IMR-90 (cell line): Measurements from ENCODE around the gene UVSSA. TPM values are rescaled to one million over a fixed set of nuclear protein-coding genes. Genes with fewer than 3 reads are reported as not detected.

ENCODE experiments used
- ATAC-seq: fragments of 200-7000 bp; cut with Tn5 transposase; 2 replicates; pipeline ENCODE4 v1.9.1; 2020; ENCODE audit warnings: low read depth, mild to moderate bottlenecking, moderate library complexity
- BruUV-seq: library from RNA; stranded (reverse); fragments of 400-500 nt; replicated peaks from 2 replicates; lab custom pipeline; 2021; lab: Mats Ljungman, UMichigan
- CTCF ChIA-PET: fragments of 300-600 bp; formaldehyde crosslinking; extraction: SDS; loops from one replicate; lab custom pipeline; 2021; ENCODE audit warnings: antibody characterized with exemption; lab: Yijun Ruan, JAX
- POLR2A ChIA-PET: fragments of 300-600 bp; sonication (Branson Sonifier 250); formaldehyde crosslinking; loops from one replicate; lab custom pipeline; 2022; ENCODE audit warnings: antibody characterized with exemption; ENCODE audit not compliant: unreplicated experiment; lab: Charles Lee
- DNase-seq: peaks from one replicate; pipeline ENCODE4 v3.0.0; 2013
- H2AFZ ChIP-seq: replicated peaks from 2 replicates; pipeline ENCODE3; 2013; ENCODE audit warnings: low read length, mild to moderate bottlenecking; ENCODE audit not compliant: poor library complexity
- H2AK5ac ChIP-seq: 2 replicates; pipeline ENCODE4 v1.6.1; 2013; ENCODE audit warnings: low read depth, low read length, inconsistent platforms
- H2AK9ac ChIP-seq: replicated peaks from 2 replicates; pipeline ENCODE3; 2013; ENCODE audit warnings: mild to moderate bottlenecking, low read depth, low read length, moderate library complexity; ENCODE audit not compliant: poor library complexity
- H2BK120ac ChIP-seq: 2 replicates; pipeline ENCODE4 v1.6.1; 2013; ENCODE audit warnings: low read depth, low read length, inconsistent platforms
- H2BK15ac ChIP-seq: 3 replicates; pipeline ENCODE4 v1.6.1; 2013; ENCODE audit warnings: low read depth, low read length, inconsistent platforms
- H2BK20ac ChIP-seq: 2 replicates; pipeline ENCODE4 v1.6.1; 2013; ENCODE audit warnings: low read depth, mild to moderate bottlenecking, inconsistent platforms, low read length, moderate library complexity
- H2BK5ac ChIP-seq: 2 replicates; pipeline ENCODE4 v1.6.1; 2013; ENCODE audit warnings: mild to moderate bottlenecking, low read depth, low read length, inconsistent platforms; ENCODE audit not compliant: poor library complexity, severe bottlenecking
- H3K14ac ChIP-seq: replicated peaks from 2 replicates; pipeline ENCODE4 v1.6.1; 2013; ENCODE audit warnings: low read depth, low read length, inconsistent platforms
- H3K18ac ChIP-seq: 2 replicates; pipeline ENCODE4 v1.6.1; 2013; ENCODE audit warnings: low read depth, low read length, control low read depth
- H3K23ac ChIP-seq: 2 replicates; pipeline ENCODE4 v1.6.1; 2013; ENCODE audit warnings: low read depth, low read length, inconsistent platforms
- H3K27ac ChIP-seq: 2 replicates; pipeline ENCODE4 v1.5.1; 2013; ENCODE audit warnings: mild to moderate bottlenecking, control low read depth, low read length; ENCODE audit not compliant: insufficient read depth
- H3K27me3 ChIP-seq: 2 replicates; pipeline ENCODE4 v1.6.1; 2013; ENCODE audit warnings: low read length; ENCODE audit not compliant: control insufficient read depth, insufficient read depth
- H3K36me3 ChIP-seq: 2 replicates; pipeline ENCODE4 v1.6.1; 2013; ENCODE audit warnings: low read length, mixed read lengths; ENCODE audit not compliant: control insufficient read depth, insufficient read depth
- H3K4ac ChIP-seq: 2 replicates; pipeline ENCODE4 v1.6.1; 2013; ENCODE audit warnings: low read depth, low read length, inconsistent platforms
- H3K4me1 ChIP-seq: 2 replicates; pipeline ENCODE4 v1.6.1; 2013; ENCODE audit warnings: low read length, mixed read lengths; ENCODE audit not compliant: control insufficient read depth, insufficient read depth
- H3K4me2 ChIP-seq: 2 replicates; pipeline ENCODE4 v1.6.1; 2013; ENCODE audit warnings: low read depth, mild to moderate bottlenecking, control low read depth, low read length, moderate library complexity
- H3K4me3 ChIP-seq: 2 replicates; pipeline ENCODE4 v1.5.1; 2013; ENCODE audit warnings: low read depth, mild to moderate bottlenecking, control low read depth, low read length, moderate library complexity; ENCODE audit not compliant: insufficient read depth
- H3K56ac ChIP-seq: 2 replicates; pipeline ENCODE4 v1.6.1; 2013; ENCODE audit warnings: low read length, inconsistent platforms; ENCODE audit not compliant: insufficient read depth; ENCODE audit errors: extremely low read depth
- H3K79me1 ChIP-seq, 2 experiments: 2 replicates each; pipeline ENCODE4 v1.6.1; 2013; ENCODE audit warnings: low read length in 2 of 2, inconsistent platforms in 1 of 2, low read depth in 1 of 2
- H3K9ac ChIP-seq: 2 replicates; pipeline ENCODE4 v1.6.1; 2013; ENCODE audit warnings: low read depth, low read length, control low read depth
- H3K9me1 ChIP-seq: 2 replicates; pipeline ENCODE4 v1.6.1; 2013; ENCODE audit warnings: low read length, inconsistent platforms; ENCODE audit not compliant: insufficient read depth
- H3K9me3 ChIP-seq: 2 replicates; pipeline ENCODE4 v1.6.1; 2013; ENCODE audit warnings: low read length; ENCODE audit not compliant: control insufficient read depth, insufficient read depth
- H4K20me1 ChIP-seq: 2 replicates; pipeline ENCODE4 v1.6.1; 2013; ENCODE audit warnings: low read length, inconsistent platforms; ENCODE audit not compliant: insufficient read depth
- H4K5ac ChIP-seq: 2 replicates; pipeline ENCODE4 v1.6.1; 2013; ENCODE audit warnings: mild to moderate bottlenecking, low read depth, low read length, control low read depth
- H4K8ac ChIP-seq, 2 experiments: 2 replicates each; pipeline ENCODE4 v1.6.1; 2013; ENCODE audit warnings: low read depth in 2 of 2, low read length in 2 of 2, control low read depth in 1 of 2, inconsistent platforms in 1 of 2
- H4K91ac ChIP-seq: 2 replicates; pipeline ENCODE4 v1.6.1; 2013; ENCODE audit warnings: low read depth, low read length, inconsistent platforms; ENCODE audit not compliant: insufficient read depth
- BHLHE40 ChIP-seq: fragments of 150-350 bp; IDR thresholded peaks from 2 replicates; pipeline ENCODE4 v1.6.1; 2016; ENCODE audit warnings: mild to moderate bottlenecking, low read depth, low read length
- CEBPB ChIP-seq: IDR thresholded peaks from 2 replicates; pipeline ENCODE4 v1.6.1; 2012; ENCODE audit warnings: low read depth, low read length, improper control_type of control experiment
- CHD1 ChIP-seq: IDR thresholded peaks from 2 replicates; pipeline ENCODE4 v1.6.1; 2012; ENCODE audit warnings: low read depth, low read length, improper control_type of control experiment
- FOS ChIP-seq: fragments of 150-350 bp; IDR thresholded peaks from 2 replicates; pipeline ENCODE4 v1.6.1; 2016; ENCODE audit warnings: low read depth, low read length
- MAFK ChIP-seq: IDR thresholded peaks from 2 replicates; pipeline ENCODE4 v1.6.1; 2012; ENCODE audit warnings: low read depth, low read length, improper control_type of control experiment
- MAZ ChIP-seq: IDR thresholded peaks from 2 replicates; pipeline ENCODE4 v1.6.1; 2012; ENCODE audit warnings: low read depth, mild to moderate bottlenecking, low read length, improper control_type of control experiment, moderate library complexity, borderline replicate concordance
- MXI1 ChIP-seq: IDR thresholded peaks from 2 replicates; pipeline ENCODE4 v1.6.1; 2012; ENCODE audit warnings: low read depth, mild to moderate bottlenecking, low read length, moderate library complexity, borderline replicate concordance
- NFE2L2 ChIP-seq: fragments of 150-350 bp; IDR thresholded peaks from 2 replicates; pipeline ENCODE4 v1.6.1; 2016; ENCODE audit warnings: low read depth, mild to moderate bottlenecking, low read length
- POLR2A ChIP-seq: IDR thresholded peaks from 2 replicates; pipeline ENCODE4 v1.6.1; 2012; ENCODE audit warnings: mild to moderate bottlenecking, low read depth, low read length
- RAD21 ChIP-seq: IDR thresholded peaks from 2 replicates; pipeline ENCODE4 v1.6.1; 2012; ENCODE audit warnings: low read length, improper control_type of control experiment
- RCOR1 ChIP-seq: IDR thresholded peaks from 2 replicates; pipeline ENCODE4 v1.6.1; 2012; ENCODE audit warnings: mild to moderate bottlenecking, low read length, improper control_type of control experiment; ENCODE audit not compliant: insufficient replicate concordance
- RFX5 ChIP-seq: IDR thresholded peaks from 2 replicates; pipeline ENCODE4 v1.8.0; 2012; ENCODE audit warnings: low read depth, mild to moderate bottlenecking, low read length, moderate library complexity
- SMC3 ChIP-seq: fragments of 150-350 bp; IDR thresholded peaks from 2 replicates; pipeline ENCODE4 v1.6.1; 2016; ENCODE audit warnings: low read depth, mild to moderate bottlenecking, antibody characterized with exemption, low read length, moderate library complexity
- WGBS, 2 experiments: methylation state at CpG; one replicate each; pipeline versions ENCODE4 v1.1.5 to v1.1.7; 2013; ENCODE audit warnings: missing lambda C conversion rate in 2 of 2; ENCODE audit not compliant: insufficient read length in 1 of 2; ENCODE audit errors: extremely low coverage in 2 of 2; 5-methylcytosine and 5-hydroxymethylcytosine counted together
- dilution Hi-C: fragments of 300-500 bp; cut with HindIII; formaldehyde crosslinking; loops from one replicate; pipeline ENCODE4 v1.14.3; 2018; ENCODE audit warnings: low sequenced_read_pairs; ENCODE audit not compliant: unreplicated experiment
- in situ Hi-C: fragments of 300-500 bp; cut with MboI; formaldehyde crosslinking; loops from 3 replicates; pipeline ENCODE4 v1.14.3; 2019; ENCODE audit warnings: low sequenced_read_pairs, inconsistent platforms, mixed read lengths
- intact Hi-C: fragments of 100-400 bp; cut with micrococcal nuclease; formaldehyde crosslinking; loops from 2 replicates; pipeline ENCODE4 v1.10.0; 2022
- polyA plus RNA-seq, 3 experiments: library from polyadenylated mRNA; depleted of rRNA; stranded (reverse); fragments of >200 nt; gene quantifications; 2 replicates each; pipeline ENCODE4 v1.2.3, GENCODE V29; 2012; ENCODE audit warnings: low replicate concordance in 1 of 3
- total RNA-seq: library from RNA; depleted of rRNA; stranded (reverse); fragments of >200 nt; gene quantifications from 2 replicates; pipeline ENCODE4 v1.2.3, GENCODE V29; 2012
- TF ChIP-seq, protein P1 (sequence below): fragments of 150-350 bp; IDR thresholded peaks from 2 replicates; pipeline ENCODE4 v1.6.1; 2017; ENCODE audit warnings: mild to moderate bottlenecking, antibody characterized with exemption, low read length, low read depth
- TF ChIP-seq, protein P2 (sequence below): fragments of 150-350 bp; IDR thresholded peaks from 2 replicates; pipeline ENCODE4 v1.6.1; 2016; ENCODE audit warnings: low read depth, mild to moderate bottlenecking, low read length, moderate library complexity, borderline replicate concordance
- TF ChIP-seq, protein P3 (sequence below): conservative IDR thresholded peaks from 2 replicates; pipeline ENCODE4 v1.5.1; 2012; ENCODE audit warnings: mild to moderate bottlenecking, low read depth, low read length, improper control_type of control experiment

Gene UVSSA
- total and polyA plus RNA-seq, 2 of the 4 experiments (the other 2 are of a cell fraction): 1.4 to 8.4 TPM

DNA sequence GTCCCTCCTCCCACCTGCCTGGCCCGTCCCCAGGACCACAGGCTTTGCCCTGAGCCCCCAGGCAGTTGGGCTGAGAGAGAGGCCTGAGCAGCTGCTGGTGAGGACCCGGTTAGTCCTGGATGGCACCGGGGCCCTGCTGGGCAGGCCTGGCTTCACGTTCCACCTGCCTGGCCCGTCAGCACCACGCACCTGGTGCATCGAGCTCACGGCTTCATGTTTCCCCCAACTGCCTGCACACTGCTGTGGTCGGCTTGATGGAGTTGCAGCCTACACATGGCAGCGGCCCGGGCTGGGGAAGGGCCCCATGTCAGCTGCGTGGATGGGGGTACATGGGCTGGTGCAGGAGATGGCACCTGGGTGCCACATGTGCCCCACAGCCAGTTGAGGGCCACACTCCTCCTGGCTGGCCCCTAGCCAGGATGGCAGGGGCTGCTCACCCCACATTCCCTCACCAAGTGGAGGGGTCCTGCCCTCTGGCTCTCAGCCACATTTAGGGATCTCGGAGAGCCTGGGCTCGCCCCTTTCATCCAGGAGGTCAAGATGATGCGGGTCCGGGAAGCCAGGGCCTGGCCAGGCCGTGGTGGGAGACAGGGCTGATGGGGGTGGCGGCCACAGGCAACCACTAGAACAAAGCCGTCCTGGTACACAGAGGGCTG, 30.7 kb downstream of the UVSSA start:
- Histone ChIP-seq H2AK5ac (no peak overlapping the region), H3K4ac (no peak overlapping the region), H3K36me3 (peaks cover 23% of the 10 kb centered on the region; the same call in 1 of the 2 replicates), H4K8ac (no peak overlapping the region), H3K27me3 (no peaks in the 10 kb centered on the region), H3K9ac (no peak overlapping the region), H3K18ac (no peak overlapping the region), H2AFZ (no peak overlapping the region), H3K9me1 (no peaks in the 10 kb centered on the region), H4K91ac (no peak overlapping the region), H3K23ac (no peak overlapping the region), H3K27ac (no peak overlapping the region), H3K9me3 (no peaks in the 10 kb centered on the region), H3K56ac (no peak overlapping the region), H3K79me1 (no peaks in the 10 kb centered on the region), H2BK120ac (no peak overlapping the region), H2AK9ac (no peak overlapping the region), H4K20me1 (no peaks in the 10 kb centered on the region), H2BK20ac (no peak overlapping the region), H3K4me1 (no peaks in the 10 kb centered on the region), H4K5ac (no peak overlapping the region), H3K14ac (no peak overlapping the region), H2BK5ac (no peak overlapping the region), H3K4me3 (no peak overlapping the region), H3K4me2 (no peak overlapping the region), H2BK15ac (no peak overlapping the region)
- DNase-seq (no peak), ATAC-seq (no peak)
- 96% methylated on average over 8 of the region's 19 CpGs; no CpG with 5 or more reads in 1 of the 2 experiments for WGBS, 2 experiments
- BruUV-seq: no TSS peak
- in situ Hi-C loops (no loop called here), intact Hi-C loops (no loop called here), dilution Hi-C loops (no loop called here)
- TF ChIP-seq RFX5: no peak
- TF ChIP-seq, protein P1, sequence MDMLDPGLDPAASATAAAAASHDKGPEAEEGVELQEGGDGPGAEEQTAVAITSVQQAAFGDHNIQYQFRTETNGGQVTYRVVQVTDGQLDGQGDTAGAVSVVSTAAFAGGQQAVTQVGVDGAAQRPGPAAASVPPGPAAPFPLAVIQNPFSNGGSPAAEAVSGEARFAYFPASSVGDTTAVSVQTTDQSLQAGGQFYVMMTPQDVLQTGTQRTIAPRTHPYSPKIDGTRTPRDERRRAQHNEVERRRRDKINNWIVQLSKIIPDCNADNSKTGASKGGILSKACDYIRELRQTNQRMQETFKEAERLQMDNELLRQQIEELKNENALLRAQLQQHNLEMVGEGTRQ: no peak
- no peak for TF ChIP-seq RAD21
- TF ChIP-seq, protein P2, sequence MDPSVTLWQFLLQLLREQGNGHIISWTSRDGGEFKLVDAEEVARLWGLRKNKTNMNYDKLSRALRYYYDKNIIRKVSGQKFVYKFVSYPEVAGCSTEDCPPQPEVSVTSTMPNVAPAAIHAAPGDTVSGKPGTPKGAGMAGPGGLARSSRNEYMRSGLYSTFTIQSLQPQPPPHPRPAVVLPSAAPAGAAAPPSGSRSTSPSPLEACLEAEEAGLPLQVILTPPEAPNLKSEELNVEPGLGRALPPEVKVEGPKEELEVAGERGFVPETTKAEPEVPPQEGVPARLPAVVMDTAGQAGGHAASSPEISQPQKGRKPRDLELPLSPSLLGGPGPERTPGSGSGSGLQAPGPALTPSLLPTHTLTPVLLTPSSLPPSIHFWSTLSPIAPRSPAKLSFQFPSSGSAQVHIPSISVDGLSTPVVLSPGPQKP: no peak
- no peak for TF ChIP-seq SMC3
- no peak for TF ChIP-seq RCOR1
- no peak for TF ChIP-seq NFE2L2
- TF ChIP-seq CEBPB: no peak
- TF ChIP-seq POLR2A: no peak
- TF ChIP-seq MAZ: no peak
- TF ChIP-seq MAFK: no peak
- TF ChIP-seq FOS: no peak
- TF ChIP-seq, protein P3, sequence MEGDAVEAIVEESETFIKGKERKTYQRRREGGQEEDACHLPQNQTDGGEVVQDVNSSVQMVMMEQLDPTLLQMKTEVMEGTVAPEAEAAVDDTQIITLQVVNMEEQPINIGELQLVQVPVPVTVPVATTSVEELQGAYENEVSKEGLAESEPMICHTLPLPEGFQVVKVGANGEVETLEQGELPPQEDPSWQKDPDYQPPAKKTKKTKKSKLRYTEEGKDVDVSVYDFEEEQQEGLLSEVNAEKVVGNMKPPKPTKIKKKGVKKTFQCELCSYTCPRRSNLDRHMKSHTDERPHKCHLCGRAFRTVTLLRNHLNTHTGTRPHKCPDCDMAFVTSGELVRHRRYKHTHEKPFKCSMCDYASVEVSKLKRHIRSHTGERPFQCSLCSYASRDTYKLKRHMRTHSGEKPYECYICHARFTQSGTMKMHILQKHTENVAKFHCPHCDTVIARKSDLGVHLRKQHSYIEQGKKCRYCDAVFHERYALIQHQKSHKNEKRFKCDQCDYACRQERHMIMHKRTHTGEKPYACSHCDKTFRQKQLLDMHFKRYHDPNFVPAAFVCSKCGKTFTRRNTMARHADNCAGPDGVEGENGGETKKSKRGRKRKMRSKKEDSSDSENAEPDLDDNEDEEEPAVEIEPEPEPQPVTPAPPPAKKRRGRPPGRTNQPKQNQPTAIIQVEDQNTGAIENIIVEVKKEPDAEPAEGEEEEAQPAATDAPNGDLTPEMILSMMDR: no peak
- TF ChIP-seq MXI1: no peak
- TF ChIP-seq CHD1: no peak
- no peak for TF ChIP-seq BHLHE40
- POLR2A ChIA-PET: no interaction called here
- CTCF ChIA-PET: no interaction called here
